Ecto neural progenitor cell (in vitro differentiated cells): ENCODE data around the gene PJVK.
"Not testable (repeated sequence)": the region's sequence is repeated elsewhere in the genome, so short reads cannot be mapped to it uniquely, and the experiment has no call there.

Experiments
- DNase-seq: peaks from one replicate; pipeline ENCODE4 v3.0.0-alpha.2; 2018; ENCODE audit warnings: low spot score

PJVK gene

GRCh38 chr2:178436662-178437061 is 14.5 kb upstream of the PJVK start:
- DNase-seq: no peak

GRCh38 chr2:178441426-178441825 is 9.8 kb upstream of the PJVK start:
- no peak for DNase-seq

- DNase-seq: no peak
Measured at GRCh38 chr2:178448968-178449661, 2.1 kb upstream of the PJVK start.

DNA sequence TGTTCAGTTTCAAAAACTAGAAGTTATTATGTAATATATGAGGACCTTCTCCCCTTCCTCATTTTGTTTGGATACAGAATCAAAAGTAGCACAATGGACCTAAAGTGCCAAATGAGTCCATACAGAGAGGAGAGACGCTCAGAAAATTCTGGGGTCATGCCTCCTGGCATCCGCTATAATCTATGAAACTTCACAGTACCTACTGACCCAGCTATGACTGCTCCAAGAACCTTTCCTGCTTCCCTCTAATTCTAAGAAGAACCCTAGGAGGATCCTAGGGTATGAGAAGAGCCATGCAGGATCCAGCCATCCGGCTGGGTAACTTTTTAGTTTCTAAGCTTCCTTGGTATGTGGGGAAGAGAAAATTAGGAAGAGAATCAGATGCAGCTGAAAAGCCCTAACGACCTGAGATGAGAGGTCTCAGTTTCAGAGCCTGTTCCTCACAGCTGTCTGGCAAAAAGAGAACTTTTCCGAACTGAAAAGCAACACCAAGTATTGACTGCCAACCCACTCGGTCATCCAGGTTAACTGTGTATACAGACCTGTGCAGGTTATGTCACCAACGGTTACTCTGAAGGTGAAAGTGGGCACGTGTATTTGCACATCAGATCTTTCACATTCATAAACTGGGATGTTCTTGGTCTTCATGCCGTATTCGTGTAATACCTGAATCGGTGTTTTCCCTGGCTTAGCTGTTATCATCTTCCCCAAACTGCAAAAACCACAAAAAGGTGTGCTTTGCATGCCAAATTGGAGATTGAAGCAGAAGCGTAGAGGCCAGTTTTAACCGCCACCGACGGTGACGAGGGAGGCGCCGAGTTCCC is 1.3 kb upstream of the PJVK start:
- no peak for DNase-seq

DNA sequence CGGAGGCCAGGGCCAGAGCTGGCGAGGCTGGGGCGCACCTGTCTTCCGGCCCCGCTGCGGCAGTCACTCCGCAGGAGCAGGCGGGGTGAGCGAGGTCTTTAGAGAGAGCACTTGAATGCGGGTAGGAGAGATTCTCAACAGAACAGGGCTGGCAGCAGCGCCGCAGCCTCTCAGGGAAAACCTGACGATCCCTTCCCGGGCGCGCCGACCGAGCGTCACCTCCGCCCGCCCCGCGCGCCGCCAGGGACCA is 729 bp upstream of the PJVK start:
- no peak for DNase-seq

GRCh38 chr2:178452334-178452733 is 1.2 kb downstream of the PJVK start:
- no peak for DNase-seq

DNA sequence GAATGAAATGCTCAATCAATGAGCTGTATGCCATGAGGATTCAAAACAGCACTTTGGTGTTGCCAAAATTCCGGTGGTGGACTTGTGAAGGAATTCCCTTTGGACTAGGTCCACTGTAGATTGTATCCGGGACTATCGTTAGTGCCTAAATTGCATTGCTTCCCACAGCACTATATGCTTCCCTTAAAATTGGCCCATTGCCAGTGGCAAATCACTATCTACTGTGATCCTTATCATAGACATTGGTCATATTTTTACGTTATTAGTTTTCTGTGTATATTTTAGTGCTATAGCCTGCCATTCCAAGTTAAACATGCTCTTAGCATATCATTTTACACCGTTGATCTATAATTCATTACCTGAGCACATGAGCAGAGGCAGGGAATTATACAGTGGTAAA is 1.7 kb downstream of the PJVK start:
- no peak for DNase-seq

- no peak for DNase-seq
Measured at GRCh38 chr2:178455947-178456346, 4.8 kb downstream of the PJVK start.

GRCh38 chr2:178457390-178457886 is 6.3 kb downstream of the PJVK start:
- no peak for DNase-seq

DNA sequence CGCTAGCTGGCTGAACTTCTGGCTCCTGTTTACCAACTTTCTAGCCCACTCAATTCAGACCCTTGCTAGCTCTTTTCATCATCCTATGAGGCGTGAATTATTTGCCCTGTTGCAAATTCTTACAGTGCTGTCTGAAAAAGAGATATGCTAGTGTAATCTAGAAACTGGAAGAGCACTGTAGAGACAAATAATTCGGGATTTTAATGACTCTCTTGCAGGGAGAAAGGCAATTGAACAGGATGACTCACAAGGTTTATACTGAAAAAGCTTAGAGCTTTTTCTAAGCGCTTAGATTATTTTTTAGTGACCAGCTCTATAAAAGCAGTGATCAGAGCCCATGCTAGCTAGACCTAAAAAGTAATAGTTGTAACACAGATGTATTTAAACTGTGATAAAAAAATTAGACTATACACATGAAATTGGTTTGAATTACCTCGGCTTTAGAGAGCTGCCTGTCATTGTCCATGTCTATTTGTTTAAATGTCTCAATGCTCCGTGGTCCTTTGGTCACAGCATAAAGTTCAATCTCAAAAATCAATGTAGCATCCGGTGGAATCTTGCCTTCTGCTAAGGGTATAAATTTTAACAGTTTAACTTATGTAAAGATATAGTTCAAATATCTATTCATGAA is 18.2 kb downstream of the PJVK start:
- DNase-seq: no peak

DNA sequence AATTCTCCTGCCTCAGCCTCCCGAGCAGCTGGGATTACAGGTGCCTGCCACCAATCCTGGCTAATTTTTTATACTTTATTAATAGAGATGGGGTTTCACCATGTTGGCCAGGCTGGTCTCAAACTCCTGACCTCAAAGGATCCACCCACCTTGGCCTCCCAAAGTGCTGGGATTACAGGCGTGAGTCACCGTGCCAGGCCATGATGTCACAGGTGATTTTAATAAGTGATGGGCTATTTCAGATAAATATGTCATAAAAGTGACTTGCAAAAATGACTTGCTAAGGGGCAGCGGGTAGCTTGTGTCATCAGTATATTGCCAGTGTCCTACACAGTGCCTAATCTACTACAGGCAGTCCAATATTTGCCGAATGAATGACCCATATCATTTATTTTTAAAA is 20.1 kb downstream of the PJVK start:
- DNase-seq: not testable (repeated sequence)

DNA sequence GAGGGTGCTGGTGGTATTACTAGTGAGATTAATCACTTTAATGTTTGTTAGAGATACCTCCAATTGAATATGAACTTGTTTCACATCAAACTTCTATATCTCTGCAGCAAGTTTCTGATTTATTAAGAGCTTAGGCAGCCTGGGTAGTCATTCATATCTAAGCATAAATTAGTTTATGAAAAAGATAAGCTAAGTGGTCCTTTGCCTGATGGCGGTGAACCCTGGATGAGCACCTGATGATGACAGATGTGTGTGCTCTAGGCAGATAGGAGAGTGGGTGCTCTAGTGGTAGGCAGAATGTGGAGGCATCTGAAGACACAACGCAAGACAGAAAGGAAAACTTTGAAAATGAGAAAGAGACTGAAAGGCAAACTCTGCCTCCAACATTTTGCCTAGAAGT is 22.2 kb downstream of the PJVK start:
- no peak for DNase-seq

GRCh38 chr2:178473931-178474330 is 22.8 kb downstream of the PJVK start:
- DNase-seq: no peak

- DNase-seq: no peak
Measured at GRCh38 chr2:178474560-178474959, 23.4 kb downstream of the PJVK start.

GRCh38 chr2:178476477-178476876 is 25.3 kb downstream of the PJVK start:
- DNase-seq: no peak

DNA sequence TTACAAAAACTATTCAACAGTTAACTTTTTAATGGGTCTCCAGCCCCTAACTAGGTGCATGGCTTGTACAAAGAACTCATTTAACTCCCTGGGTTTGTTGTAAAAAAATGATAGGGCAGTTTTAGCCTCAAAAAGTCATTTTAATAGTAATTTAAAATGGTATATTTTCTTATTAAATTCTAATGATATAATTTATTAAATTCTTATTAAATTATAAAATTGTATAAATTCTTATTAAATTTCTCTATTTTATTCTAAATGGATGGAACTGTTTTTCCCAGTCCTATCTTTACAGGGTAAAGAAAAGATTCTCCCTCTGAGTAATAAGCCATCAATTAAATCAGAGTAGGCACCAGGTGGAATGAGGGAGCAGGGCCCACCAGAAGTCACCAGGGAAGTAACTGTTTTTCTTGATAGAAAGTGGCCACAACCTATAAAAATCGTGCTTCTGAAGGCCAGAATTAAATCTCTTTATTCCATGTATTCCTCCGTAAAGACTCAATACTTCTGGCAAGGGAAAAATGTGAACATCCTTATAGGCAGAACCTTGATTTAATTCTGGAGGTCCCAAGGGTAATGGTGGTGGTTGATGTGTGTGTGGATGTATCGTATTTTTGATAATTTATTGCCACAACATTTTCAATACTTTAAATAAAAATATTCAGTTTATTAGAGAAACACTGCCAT is 26.4 kb downstream of the PJVK start:
- DNase-seq: no peak

DNA sequence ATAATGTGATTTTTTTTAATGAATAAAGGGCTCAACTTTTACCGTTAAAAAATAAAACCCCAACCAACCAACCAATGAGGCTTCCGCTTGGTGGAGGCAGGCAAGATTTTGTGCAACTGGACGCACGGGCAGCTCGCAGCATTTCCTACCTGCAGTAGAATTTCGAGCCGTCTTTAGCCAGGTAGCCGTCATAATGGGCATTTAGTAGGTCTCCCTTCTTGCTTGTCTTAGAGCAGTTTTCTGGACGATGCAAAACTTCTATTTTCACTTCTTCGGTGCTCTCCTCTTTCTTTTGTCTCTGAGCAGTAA is 26.9 kb downstream of the PJVK start:
- no peak for DNase-seq

DNA sequence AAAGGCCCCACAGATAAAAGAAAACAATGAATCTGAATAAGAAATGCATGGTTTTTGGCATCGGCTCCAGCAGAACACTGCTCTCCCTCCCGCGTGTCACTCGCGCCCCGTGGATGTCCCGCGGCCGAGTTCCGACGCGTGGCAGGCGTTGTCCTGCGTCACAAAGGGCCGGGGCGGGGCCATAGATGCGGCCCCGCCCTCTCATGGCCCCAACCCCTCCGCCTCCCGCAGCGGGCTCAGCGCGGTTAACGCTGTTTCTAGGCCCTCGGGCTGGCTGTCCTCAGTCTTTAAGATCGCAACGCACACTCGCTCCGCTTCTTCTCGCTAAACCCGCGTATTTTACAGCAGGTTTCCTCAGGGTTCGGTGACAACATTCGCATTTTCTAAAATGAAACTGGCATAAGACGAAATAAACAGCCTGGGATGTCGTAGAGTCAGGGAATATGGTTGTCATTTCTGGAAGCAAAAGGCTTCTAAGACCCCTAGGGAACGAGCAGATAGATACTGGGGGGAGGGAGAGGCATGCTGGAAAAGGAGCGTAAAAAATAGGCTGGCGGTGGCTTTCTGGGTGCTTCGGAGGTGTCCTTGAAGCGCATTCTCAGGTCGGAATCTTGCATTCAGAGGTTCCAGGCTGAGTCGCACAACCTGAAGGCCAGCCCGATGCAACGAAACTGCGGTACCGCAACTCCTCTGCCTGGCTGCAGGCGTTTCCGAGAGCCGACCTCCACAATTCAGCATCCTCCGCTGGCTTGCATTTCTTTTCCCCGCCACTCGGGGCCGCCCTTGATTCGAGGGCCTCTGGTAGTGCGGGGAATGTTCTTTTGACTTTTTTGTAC is 27.5 kb downstream of the PJVK start, which contains the start of gene FKBP7:
TSS of gene FKBP7 (minus strand) at position 162 of the 836 bp plus-strand sequence. CDS start at position 61, 101 bp downstream.
- peak; percentile 88 for DNase-seq

- DNase-seq: no peak
Measured at GRCh38 chr2:178479275-178479616, 28.1 kb downstream of the PJVK start.

DNA sequence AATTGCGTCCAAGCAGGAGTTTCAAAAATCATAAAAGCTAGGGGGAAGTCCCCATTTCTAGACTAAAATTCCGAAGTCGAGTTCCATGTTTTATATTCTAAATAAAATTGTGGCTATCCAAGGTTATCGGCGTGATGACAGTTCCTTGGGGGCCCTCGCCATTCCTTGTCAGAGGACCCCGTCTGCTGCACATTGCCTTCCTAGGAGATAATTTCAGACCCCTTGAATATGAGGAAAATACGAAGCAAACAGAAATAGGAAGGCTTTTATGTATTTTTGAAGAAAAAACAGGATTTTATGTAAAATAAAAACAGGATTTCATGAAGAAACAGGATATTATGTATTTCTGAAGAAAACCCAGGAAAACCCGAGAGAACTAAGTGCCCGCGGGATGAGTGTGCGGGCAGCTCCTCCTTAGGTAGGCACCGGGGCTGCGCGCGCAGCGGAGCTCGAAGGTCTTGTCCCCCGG is 28.6 kb downstream of the PJVK start:
- DNase-seq: no peak

GRCh38 chr2:178480227-178481181 is 29.3 kb downstream of the PJVK start, which contains the start of gene PLEKHA3:
Gene PLEKHA3, plus strand, starts transcription at chr2:178480457. Its CDS starts 413 bp downstream, at chr2:178480870.
- DNase-seq: peak; percentile 90
